GM12864 (cell line): ENCODE data around the gene HOOK1.

ENCODE experiments used
- DNase-seq: peaks from one replicate; pipeline ENCODE4 v3.0.0-alpha.2; 2011; ENCODE audit warnings: low read depth
- H3K4me3 ChIP-seq: 2 replicates; pipeline ENCODE4 v1.5.1; 2011; ENCODE audit warnings: mild to moderate bottlenecking, low read depth, low read length, control low read depth
- CTCF ChIP-seq: IDR thresholded peaks from 2 replicates; pipeline ENCODE4 v1.5.1; 2011; ENCODE audit warnings: low read depth, mild to moderate bottlenecking, moderate library complexity, low read length, control low read depth, inconsistent platforms; ENCODE audit errors: missing control alignments

HOOK1 gene

GRCh38 chr1:59803458-59804038 lies 11.2 kb upstream of the HOOK1 start:
- DNase-seq, result no peak
- H3K4me3 ChIP-seq, result no peak overlapping the region
- TF ChIP-seq CTCF, result no peak

GRCh38 chr1:59804301-59804700 lies 10.4 kb upstream of the HOOK1 start:
- DNase-seq, result no peak
- H3K4me3 ChIP-seq, result no peak overlapping the region

GRCh38 chr1:59805554-59805953 lies 9.2 kb upstream of the HOOK1 start:
- no peak for DNase-seq
- H3K4me3 ChIP-seq, result no peak overlapping the region
- TF ChIP-seq CTCF, result no peak

More at GRCh38 chr1:59804301-59804700, 10.4 kb upstream of the HOOK1 start:
- TF ChIP-seq CTCF, result no peak

- peak overlapping the region; percentile 60 for H3K4me3 ChIP-seq
These were observed 409 bp upstream of the HOOK1 start for GRCh38 chr1:59814180-59814900.

GRCh38 chr1:59815892-59816291 lies 1.1 kb downstream of the HOOK1 start:
- no peak for TF ChIP-seq CTCF
- no peak overlapping the region; the same call in 1 of the 2 replicates for H3K4me3 ChIP-seq
- DNase-seq, result no peak

More at GRCh38 chr1:59814180-59814900, 409 bp upstream of the HOOK1 start:
- peak; percentile 98 for DNase-seq
- TF ChIP-seq CTCF, result no peak

GRCh38 chr1:59816318-59816878 lies 1.6 kb downstream of the HOOK1 start:
- TF ChIP-seq CTCF, result no peak
- no peak overlapping the region for H3K4me3 ChIP-seq
- no peak for DNase-seq
